ENCODE data around the gene HMG20B. TPM values are rescaled to one million over a fixed set of nuclear protein-coding genes. Genes with fewer than 3 reads are reported as not detected.

The HMG20B gene
- total RNA-seq, 1 experiment from 2014 or later, result 58.1 TPM

DNA sequence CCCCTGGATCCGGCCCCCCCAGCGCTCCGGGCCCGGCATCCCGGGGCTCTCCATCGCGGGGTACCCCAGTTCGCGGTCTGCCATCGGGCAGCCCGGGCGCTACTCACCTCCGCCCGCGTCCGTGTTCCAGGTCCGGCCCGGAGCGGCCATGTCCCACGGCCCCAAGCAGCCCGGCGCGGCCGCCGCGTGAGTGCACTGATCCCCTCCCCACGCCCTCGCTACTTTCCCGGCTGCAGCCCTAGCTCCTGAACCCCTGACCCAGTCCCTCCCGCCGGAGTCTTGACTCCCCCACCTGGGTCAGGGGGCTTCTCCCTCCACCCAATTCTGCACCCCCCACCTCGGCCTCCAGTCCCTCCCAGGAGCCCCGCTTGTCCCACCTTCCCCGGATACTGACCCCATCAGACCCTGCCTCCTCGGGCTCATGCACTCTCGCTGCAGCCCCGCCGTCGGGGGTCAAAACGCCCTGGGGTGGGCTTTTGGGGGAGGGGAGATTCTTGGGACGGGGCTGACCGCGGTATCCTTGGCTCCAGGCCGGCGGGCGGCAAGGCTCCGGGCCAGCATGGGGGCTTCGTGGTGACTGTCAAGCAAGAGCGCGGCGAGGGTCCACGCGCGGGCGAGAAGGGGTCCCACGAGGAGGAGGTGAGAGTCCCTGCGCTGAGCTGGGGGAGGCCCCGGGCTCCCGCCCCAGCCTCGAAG is 566 bp downstream of the HMG20B start:
- H3K4me3 Mint-ChIP-seq (ENCODE audit: low read depth, unreplicated experiment), result peak overlapping the region; percentile 72
- no peaks in the 10 kb centered on the region for H3K9me3 Mint-ChIP-seq (ENCODE audit: low read depth, unreplicated experiment)
- CTCF ChIA-PET, result interaction anchor here (1.0 kb wide), 1 partner anchor 28 kb away, joined by 3 read pairs; no protein-coding TSS in a partner anchor
- DNase-seq, result no peak
- H3K36me3 Mint-ChIP-seq (ENCODE audit: insufficient read depth, unreplicated experiment), result peaks cover 45% of the 10 kb centered on the region
- intact Hi-C loops (cut with micrococcal nuclease; ENCODE audit: unreplicated experiment), result no loop called here
- no peaks in the 10 kb centered on the region for H3K4me1 Mint-ChIP-seq (ENCODE audit: low read depth, unreplicated experiment)
- peak overlapping the region; percentile 63 for H3K27ac Mint-ChIP-seq (ENCODE audit: unreplicated experiment)
- H3K27me3 Mint-ChIP-seq (ENCODE audit: unreplicated experiment), result no peaks in the 10 kb centered on the region
- TSS peak; percentile 54 for BruUV-seq (replicated peaks)
- TF ChIP-seq, protein P1, sequence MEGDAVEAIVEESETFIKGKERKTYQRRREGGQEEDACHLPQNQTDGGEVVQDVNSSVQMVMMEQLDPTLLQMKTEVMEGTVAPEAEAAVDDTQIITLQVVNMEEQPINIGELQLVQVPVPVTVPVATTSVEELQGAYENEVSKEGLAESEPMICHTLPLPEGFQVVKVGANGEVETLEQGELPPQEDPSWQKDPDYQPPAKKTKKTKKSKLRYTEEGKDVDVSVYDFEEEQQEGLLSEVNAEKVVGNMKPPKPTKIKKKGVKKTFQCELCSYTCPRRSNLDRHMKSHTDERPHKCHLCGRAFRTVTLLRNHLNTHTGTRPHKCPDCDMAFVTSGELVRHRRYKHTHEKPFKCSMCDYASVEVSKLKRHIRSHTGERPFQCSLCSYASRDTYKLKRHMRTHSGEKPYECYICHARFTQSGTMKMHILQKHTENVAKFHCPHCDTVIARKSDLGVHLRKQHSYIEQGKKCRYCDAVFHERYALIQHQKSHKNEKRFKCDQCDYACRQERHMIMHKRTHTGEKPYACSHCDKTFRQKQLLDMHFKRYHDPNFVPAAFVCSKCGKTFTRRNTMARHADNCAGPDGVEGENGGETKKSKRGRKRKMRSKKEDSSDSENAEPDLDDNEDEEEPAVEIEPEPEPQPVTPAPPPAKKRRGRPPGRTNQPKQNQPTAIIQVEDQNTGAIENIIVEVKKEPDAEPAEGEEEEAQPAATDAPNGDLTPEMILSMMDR (IDR thresholded peaks at IDR 0.05; ENCODE audit: unreplicated experiment), result no peak

DNA sequence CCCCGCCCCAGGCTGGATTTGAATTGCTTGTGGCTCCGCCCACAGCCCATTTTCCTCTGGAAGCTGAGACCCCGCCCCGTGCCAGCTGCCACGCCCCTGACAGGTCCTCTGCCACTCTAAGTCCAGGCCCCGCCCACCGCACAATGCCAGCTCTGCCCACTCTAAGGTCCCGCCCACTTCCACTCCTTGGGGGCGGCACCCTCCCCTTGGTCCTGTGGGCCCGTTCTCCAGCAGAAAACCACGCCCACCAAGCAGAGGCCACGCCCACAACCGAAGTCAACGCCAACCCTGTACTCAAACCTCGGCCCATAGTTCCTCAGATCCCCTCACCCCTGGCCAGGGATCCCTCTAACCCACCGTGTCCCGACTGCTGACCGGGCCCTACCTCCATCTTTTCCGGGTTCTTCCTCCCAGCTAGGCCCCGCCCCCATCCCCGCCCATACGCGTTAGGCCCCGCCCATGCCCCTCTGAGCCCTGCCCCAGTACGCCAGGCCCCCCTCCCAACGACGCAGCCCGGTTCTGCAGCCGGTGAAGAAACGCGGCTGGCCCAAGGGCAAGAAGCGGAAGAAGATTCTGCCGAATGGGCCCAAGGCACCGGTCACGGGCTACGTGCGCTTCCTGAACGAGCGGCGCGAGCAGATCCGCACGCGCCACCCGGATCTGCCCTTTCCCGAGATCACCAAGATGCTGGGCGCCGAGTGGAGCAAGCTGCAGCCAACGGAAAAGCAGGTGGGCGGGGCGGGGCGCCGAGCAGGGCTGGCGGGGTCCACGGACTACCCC is 1.3 kb downstream of the HMG20B start:
- peak; percentile 90 for DNase-seq
- H3K4me3 Mint-ChIP-seq (ENCODE audit: low read depth, unreplicated experiment), result peak overlapping the region; percentile 72
- no peaks in the 10 kb centered on the region for H3K9me3 Mint-ChIP-seq (ENCODE audit: low read depth, unreplicated experiment)
- CTCF ChIA-PET, result interaction anchor here (0.7 to 1.0 kb wide), 2 partner anchors 29 to 100 kb away, joined by 3 to 4 read pairs; no protein-coding TSS in a partner anchor
- peak overlapping the region; percentile 63 for H3K27ac Mint-ChIP-seq (ENCODE audit: unreplicated experiment)
- TF ChIP-seq, protein P1 (IDR thresholded peaks at IDR 0.05; ENCODE audit: unreplicated experiment), result no peak
- peaks cover 45% of the 10 kb centered on the region for H3K36me3 Mint-ChIP-seq (ENCODE audit: insufficient read depth, unreplicated experiment)
- intact Hi-C loops (cut with micrococcal nuclease; ENCODE audit: unreplicated experiment), result no loop called here
- H3K4me1 Mint-ChIP-seq (ENCODE audit: low read depth, unreplicated experiment), result no peaks in the 10 kb centered on the region
- BruUV-seq (replicated peaks), result no TSS peak
- H3K27me3 Mint-ChIP-seq (ENCODE audit: unreplicated experiment), result no peaks in the 10 kb centered on the region

DNA sequence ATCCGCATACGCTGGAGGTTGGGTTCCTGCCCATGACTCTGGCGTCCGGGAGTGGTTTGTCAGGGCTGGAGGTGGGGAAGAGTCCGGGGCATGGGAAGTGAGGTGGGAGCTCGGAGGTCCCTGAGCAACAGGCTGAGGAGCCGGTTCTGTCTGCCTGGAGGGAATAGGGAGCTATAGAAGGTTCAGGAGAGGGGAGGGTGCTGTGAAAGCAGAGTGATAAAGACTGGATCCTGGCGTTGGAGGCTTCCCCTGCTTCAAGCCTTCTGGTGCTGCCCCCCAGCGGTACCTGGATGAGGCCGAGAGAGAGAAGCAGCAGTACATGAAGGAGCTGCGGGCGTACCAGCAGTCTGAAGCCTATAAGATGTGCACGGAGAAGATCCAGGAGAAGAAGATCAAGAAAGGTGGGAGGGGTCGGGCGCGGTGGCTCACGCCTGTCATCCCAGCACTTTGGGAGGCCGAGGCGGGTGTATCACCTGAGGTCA is 2.6 kb downstream of the HMG20B start:
- CTCF ChIA-PET, result interaction anchor here (0.5 kb wide), 1 partner anchor 30 kb away, joined by 6 read pairs; no protein-coding TSS in a partner anchor
- DNase-seq, result peak; percentile 49
- Mint-ChIP-seq H3K4me1 (ENCODE audit: low read depth, unreplicated experiment) (no peaks in the 10 kb centered on the region), H3K27ac (ENCODE audit: unreplicated experiment) (no peak overlapping the region), H3K27me3 (ENCODE audit: unreplicated experiment) (no peaks in the 10 kb centered on the region), H3K4me3 (ENCODE audit: low read depth, unreplicated experiment) (no peak overlapping the region), H3K9me3 (ENCODE audit: low read depth, unreplicated experiment) (no peaks in the 10 kb centered on the region), H3K36me3 (ENCODE audit: insufficient read depth, unreplicated experiment) (peaks cover 45% of the 10 kb centered on the region)
- intact Hi-C loops (cut with micrococcal nuclease; ENCODE audit: unreplicated experiment), result no loop called here
- TF ChIP-seq, protein P1 (IDR thresholded peaks at IDR 0.05; ENCODE audit: unreplicated experiment), result no peak
- no TSS peak for BruUV-seq (replicated peaks)

DNA sequence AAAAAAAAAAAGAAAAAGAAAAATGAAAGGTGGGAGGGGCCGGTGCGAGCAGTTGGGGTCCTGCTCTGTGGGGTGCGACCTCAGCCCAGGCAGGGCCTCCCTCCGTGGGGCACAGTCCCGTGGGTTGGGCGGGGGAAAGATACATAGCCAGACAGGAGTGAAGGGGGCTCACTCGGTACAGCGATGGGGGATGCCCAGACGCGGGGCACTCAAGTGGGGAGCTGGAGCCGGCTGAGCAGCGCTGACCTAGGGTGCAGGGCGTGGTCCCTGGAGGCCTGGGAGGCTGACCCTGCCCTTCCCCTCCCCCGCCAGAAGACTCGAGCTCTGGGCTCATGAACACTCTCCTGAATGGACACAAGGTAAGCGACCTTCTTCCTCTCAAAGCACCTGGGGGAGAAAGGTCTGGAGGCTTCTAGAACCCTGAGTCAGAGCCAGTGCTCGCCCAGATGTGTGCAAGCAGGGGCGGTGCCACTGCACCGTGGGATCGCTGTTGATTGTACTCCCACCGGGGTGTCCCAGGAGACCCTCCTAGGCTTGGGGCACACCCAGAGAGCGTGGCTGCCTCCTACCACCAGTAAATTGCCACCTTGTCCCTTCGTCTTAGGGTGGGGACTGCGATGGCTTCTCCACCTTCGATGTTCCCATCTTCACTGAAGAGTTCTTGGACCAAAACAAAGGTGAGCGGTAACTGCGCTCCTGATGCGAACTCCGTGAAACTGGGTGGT is 3.4 kb downstream of the HMG20B start:
- H3K36me3 Mint-ChIP-seq (ENCODE audit: insufficient read depth, unreplicated experiment), result peaks cover 45% of the 10 kb centered on the region
- no peaks in the 10 kb centered on the region for H3K27me3 Mint-ChIP-seq (ENCODE audit: unreplicated experiment)
- CTCF ChIA-PET, result interaction anchor here (0.5 kb wide), 2 partner anchors 31 to 941 kb away, joined by 4 to 6 read pairs; no protein-coding TSS in a partner anchor
- TF ChIP-seq, protein P1 (IDR thresholded peaks at IDR 0.05; ENCODE audit: unreplicated experiment), result no peak
- H3K4me3 Mint-ChIP-seq (ENCODE audit: low read depth, unreplicated experiment), result no peak overlapping the region
- H3K9me3 Mint-ChIP-seq (ENCODE audit: low read depth, unreplicated experiment), result no peaks in the 10 kb centered on the region
- no peaks in the 10 kb centered on the region for H3K4me1 Mint-ChIP-seq (ENCODE audit: low read depth, unreplicated experiment)
- no TSS peak for BruUV-seq (replicated peaks)
- no peak overlapping the region for H3K27ac Mint-ChIP-seq (ENCODE audit: unreplicated experiment)
- no peak for DNase-seq
- intact Hi-C loops (cut with micrococcal nuclease; ENCODE audit: unreplicated experiment), result no loop called here
